Measurements from ENCODE around the gene HOMER1.

DNA sequence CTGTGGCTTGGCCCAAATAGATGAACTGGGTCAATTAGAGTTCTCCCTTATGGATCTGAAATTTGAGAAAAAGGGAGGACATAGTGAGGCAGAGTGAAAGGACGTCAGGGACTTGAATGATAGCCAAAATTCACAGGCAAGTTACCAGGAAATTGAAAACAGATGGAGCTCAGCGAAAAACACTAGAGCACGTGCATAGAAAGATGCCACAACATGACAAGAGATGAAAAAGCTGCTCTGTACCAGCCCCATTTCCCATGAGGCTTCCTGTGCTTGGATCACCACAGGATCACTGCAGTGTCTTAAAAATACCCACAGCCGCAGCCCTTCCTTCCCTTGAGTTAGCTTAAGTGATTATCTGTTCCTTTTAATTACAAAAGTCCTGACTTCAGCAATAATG, 39.0 kb upstream of the HOMER1 start:
- TF ChIP-seq, protein P1, sequence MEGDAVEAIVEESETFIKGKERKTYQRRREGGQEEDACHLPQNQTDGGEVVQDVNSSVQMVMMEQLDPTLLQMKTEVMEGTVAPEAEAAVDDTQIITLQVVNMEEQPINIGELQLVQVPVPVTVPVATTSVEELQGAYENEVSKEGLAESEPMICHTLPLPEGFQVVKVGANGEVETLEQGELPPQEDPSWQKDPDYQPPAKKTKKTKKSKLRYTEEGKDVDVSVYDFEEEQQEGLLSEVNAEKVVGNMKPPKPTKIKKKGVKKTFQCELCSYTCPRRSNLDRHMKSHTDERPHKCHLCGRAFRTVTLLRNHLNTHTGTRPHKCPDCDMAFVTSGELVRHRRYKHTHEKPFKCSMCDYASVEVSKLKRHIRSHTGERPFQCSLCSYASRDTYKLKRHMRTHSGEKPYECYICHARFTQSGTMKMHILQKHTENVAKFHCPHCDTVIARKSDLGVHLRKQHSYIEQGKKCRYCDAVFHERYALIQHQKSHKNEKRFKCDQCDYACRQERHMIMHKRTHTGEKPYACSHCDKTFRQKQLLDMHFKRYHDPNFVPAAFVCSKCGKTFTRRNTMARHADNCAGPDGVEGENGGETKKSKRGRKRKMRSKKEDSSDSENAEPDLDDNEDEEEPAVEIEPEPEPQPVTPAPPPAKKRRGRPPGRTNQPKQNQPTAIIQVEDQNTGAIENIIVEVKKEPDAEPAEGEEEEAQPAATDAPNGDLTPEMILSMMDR (IDR thresholded peaks at IDR 0.05): no peak
- no peak for TF ChIP-seq POLR2A (IDR thresholded peaks at IDR 0.05)

All from transverse colon (tissue), 3 donors.